B cell (primary cell): Measurements from ENCODE around the gene WDFY2. TPM values are rescaled to one million over a fixed set of nuclear protein-coding genes. Genes with fewer than 3 reads are reported as not detected.

ENCODE experiments used
- ATAC-seq: fragments of 200-7000 bp; cut with Tn5 transposase; one replicate; pipeline ENCODE4 v1.10.0; 2021; ENCODE audit warnings: low read depth, mild to moderate bottlenecking, moderate number of reproducible peaks, moderate library complexity
- CTCF ChIA-PET: fragments of 350-600 bp; sonication (Branson Sonifier 250); formaldehyde crosslinking; loops from one replicate; lab custom pipeline; 2021; ENCODE audit warnings: antibody characterized with exemption, inconsistent platforms; lab: Charles Lee
- POLR2A ChIA-PET: fragments of 350-600 bp; sonication (Branson Sonifier 250); formaldehyde crosslinking; loops from one replicate; lab custom pipeline; 2021; ENCODE audit warnings: antibody characterized with exemption; lab: Charles Lee
- DNase-seq: peaks from one replicate; pipeline ENCODE4 v3.0.0; 2013
- H2AFZ ChIP-seq: 2 replicates; pipeline ENCODE4 v1.6.1; 2012; ENCODE audit warnings: mild to moderate bottlenecking, low read depth, low read length; ENCODE audit not compliant: insufficient read depth, poor library complexity, severe bottlenecking
- H3K27ac ChIP-seq, 2 donors: 1 replicate in 1 of 2; 2 replicates in 1 of 2; pipeline ENCODE4 v1.5.1; 2012 to 2013; ENCODE audit warnings: low read length in 2 of 2, mild to moderate bottlenecking in 2 of 2, moderate library complexity in 1 of 2
- H3K27me3 ChIP-seq, 4 experiments: fragments of 200-600 bp in 1 of 4; sonication (generic) in 1 of 4; replicated peaks in 1 of 4; 1 replicate in 2 of 4; 2 replicates in 2 of 4; pipeline versions ENCODE4 v1.6.1 to v1.7.0; 2013 to 2016; ENCODE audit warnings: low read length in 3 of 4, mild to moderate bottlenecking in 2 of 4, mixed read lengths in 1 of 4, moderate library complexity in 1 of 4; ENCODE audit not compliant: insufficient read depth in 4 of 4, control insufficient read depth in 3 of 4; ENCODE audit errors: control extremely low read depth in 1 of 4
- H3K36me3 ChIP-seq, 2 experiments: replicated peaks in 1 of 2; 1 replicate in 1 of 2; 2 replicates in 1 of 2; pipeline versions ENCODE4 v1.6.1 to v1.7.1; 2013; ENCODE audit warnings: low read length in 1 of 2; ENCODE audit not compliant: insufficient read depth in 2 of 2, control insufficient read depth in 1 of 2; ENCODE audit errors: control extremely low read depth in 1 of 2, extremely low read depth in 1 of 2
- H3K4me1 ChIP-seq, 2 donors: fragments of 200-600 bp in 1 of 2; sonication (generic) in 1 of 2; 1 replicate in 1 of 2; 2 replicates in 1 of 2; pipeline versions ENCODE4 v1.5.1 to v1.6.1; 2013 to 2017; ENCODE audit warnings: low read length in 2 of 2; ENCODE audit not compliant: control insufficient read depth in 2 of 2, insufficient read depth in 2 of 2
- H3K4me2 ChIP-seq: replicated peaks from 2 replicates; pipeline ENCODE3; 2012; ENCODE audit warnings: mild to moderate bottlenecking, low read depth, low read length; ENCODE audit not compliant: poor library complexity, severe bottlenecking
- H3K4me3 ChIP-seq, 5 experiments: fragments of 200-600 bp in 1 of 5; sonication (generic) in 1 of 5; 1 replicate in 3 of 5; 2 replicates in 2 of 5; pipeline versions ENCODE4 v1.5.1 to v1.7.0; 2011 to 2016; ENCODE audit warnings: low read length in 4 of 5, mild to moderate bottlenecking in 4 of 5, low read depth in 2 of 5, control low read depth in 1 of 5, moderate library complexity in 1 of 5; ENCODE audit not compliant: insufficient read depth in 1 of 5; ENCODE audit errors: control extremely low read depth in 1 of 5, extremely low read depth in 1 of 5
- H3K79me2 ChIP-seq: fragments of 200-600 bp; sonication (generic); one replicate; pipeline ENCODE4 v1.6.0; 2016; ENCODE audit warnings: low read length; ENCODE audit not compliant: control insufficient read depth, insufficient read depth
- H3K9ac ChIP-seq: fragments of 200-600 bp; sonication (generic); 2 replicates; pipeline ENCODE4 v1.6.1; 2017; ENCODE audit warnings: mild to moderate bottlenecking, low read length, moderate library complexity
- H3K9me3 ChIP-seq, 3 donors: one replicate each; pipeline versions ENCODE4 v1.6.1 to v1.7.1; 2013; ENCODE audit warnings: low read length in 2 of 3; ENCODE audit not compliant: control insufficient read depth in 2 of 3, insufficient read depth in 1 of 3; ENCODE audit errors: control extremely low read depth in 1 of 3
- H4K20me1 ChIP-seq: 2 replicates; pipeline ENCODE4 v1.6.0; 2012; ENCODE audit warnings: mild to moderate bottlenecking, low read length; ENCODE audit not compliant: insufficient read depth, control insufficient read depth, poor library complexity, severe bottlenecking
- H3K27ac Mint-ChIP-seq: one replicate; pipeline ENCODE4 v1.8.0; 2021; ENCODE audit warnings: mixed read lengths
- H3K27me3 Mint-ChIP-seq: one replicate; pipeline ENCODE4 v1.8.0; 2021; ENCODE audit warnings: mixed read lengths
- H3K4me1 Mint-ChIP-seq: one replicate; pipeline ENCODE4 v1.8.0; 2021; ENCODE audit warnings: mixed read lengths
- H3K4me3 Mint-ChIP-seq: one replicate; pipeline ENCODE4 v1.8.0; 2021; ENCODE audit warnings: mixed read lengths
- H3K9me3 Mint-ChIP-seq: one replicate; pipeline ENCODE4 v1.8.0; 2022; ENCODE audit warnings: mixed read lengths; ENCODE audit not compliant: insufficient read depth
- EZH2 ChIP-seq: IDR thresholded peaks from 2 replicates; pipeline ENCODE4 v1.6.1; 2012; ENCODE audit warnings: borderline replicate concordance, low read depth, mild to moderate bottlenecking, moderate library complexity, low read length; ENCODE audit not compliant: insufficient read depth, poor library complexity, severe bottlenecking
- WGBS: methylation state at CpG from one replicate; pipeline ENCODE4 v1.1.5; 2013; ENCODE audit warnings: missing lambda C conversion rate; ENCODE audit not compliant: insufficient coverage; 5-methylcytosine and 5-hydroxymethylcytosine counted together
- intact Hi-C: fragments of 100-400 bp; cut with micrococcal nuclease; formaldehyde crosslinking; loops from one replicate; pipeline ENCODE4 v1.10.0; 2022
- polyA plus RNA-seq: library from polyadenylated mRNA; depleted of rRNA; stranded (reverse); fragments of >200 nt; gene quantifications from 2 replicates; pipeline ENCODE4 v1.2.3, GENCODE V29; 2012
- total RNA-seq, 2 donors: library from RNA; stranded (reverse); fragments of 120-200 nt in 1 of 2; gene quantifications; 1 replicate in 1 of 2; 2 replicates in 1 of 2; pipeline versions ENCODE4 v1.2.3 to v1.2.4, GENCODE V29; 2013 to 2022
- TF ChIP-seq, protein P1 (sequence below): fragments of 200-600 bp; IDR thresholded peaks from one replicate; pipeline ENCODE4 v1.8.0; 2022; ENCODE audit warnings: antibody characterized with exemption, mild to moderate bottlenecking

WDFY2 gene
- total and polyA plus RNA-seq, 2 donors (not counting 1 experiment from before 2014, with no cell fraction given): 12.4 to 47.7 TPM

DNA sequence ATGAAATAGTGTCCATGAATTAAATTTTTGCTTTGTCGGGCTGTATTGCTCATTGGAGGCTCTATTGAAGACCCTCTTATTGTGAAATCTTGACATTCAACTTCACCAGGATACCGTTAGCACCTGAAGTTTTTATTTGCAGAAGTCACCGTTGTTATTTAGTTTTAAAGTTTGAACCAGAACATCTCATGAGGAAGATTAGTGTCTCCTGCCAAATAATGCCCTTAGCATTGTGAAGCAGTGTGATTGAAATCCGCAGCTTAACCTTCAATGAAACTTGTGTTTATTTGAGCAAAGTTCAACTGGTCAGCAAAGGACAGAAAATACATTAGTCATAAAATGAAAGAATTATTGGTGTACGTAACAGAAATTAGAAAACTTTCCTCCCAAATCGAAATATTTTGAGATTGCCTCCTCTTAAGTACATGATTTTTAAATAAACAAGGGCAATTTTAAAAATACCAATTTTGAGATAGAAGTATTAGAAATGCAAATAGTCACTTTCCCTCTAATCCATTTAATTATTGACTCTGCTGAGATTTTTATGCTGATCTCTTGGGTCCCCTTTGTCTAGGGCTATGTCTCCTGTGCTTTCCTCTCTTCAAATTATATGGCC lies 84.4 kb downstream of the WDFY2 start:
- H2AFZ ChIP-seq: no peak overlapping the region
- ChIA-PET POLR2A (no interaction called here), CTCF (no interaction called here)
- no peak overlapping the region for H3K4me3 ChIP-seq
- peaks cover 33% of the 10 kb centered on the region for H4K20me1 ChIP-seq
- peaks cover 59% of the 10 kb centered on the region for H3K79me2 ChIP-seq
- H3K36me3 ChIP-seq: no peaks in the 10 kb centered on the region
- H3K27ac ChIP-seq: no peak overlapping the region
- no peak for DNase-seq
- Mint-ChIP-seq H3K9me3 (peaks cover 4% of the 10 kb centered on the region), H3K27me3 (no peaks in the 10 kb centered on the region), H3K4me3 (no peak overlapping the region), H3K4me1 (peaks cover 58% of the 10 kb centered on the region), H3K27ac (no peak overlapping the region)
- 100% methylated on average over 1 of the region's 6 CpGs for WGBS
- no peak overlapping the region for H3K9ac ChIP-seq
- TF ChIP-seq, protein P1, sequence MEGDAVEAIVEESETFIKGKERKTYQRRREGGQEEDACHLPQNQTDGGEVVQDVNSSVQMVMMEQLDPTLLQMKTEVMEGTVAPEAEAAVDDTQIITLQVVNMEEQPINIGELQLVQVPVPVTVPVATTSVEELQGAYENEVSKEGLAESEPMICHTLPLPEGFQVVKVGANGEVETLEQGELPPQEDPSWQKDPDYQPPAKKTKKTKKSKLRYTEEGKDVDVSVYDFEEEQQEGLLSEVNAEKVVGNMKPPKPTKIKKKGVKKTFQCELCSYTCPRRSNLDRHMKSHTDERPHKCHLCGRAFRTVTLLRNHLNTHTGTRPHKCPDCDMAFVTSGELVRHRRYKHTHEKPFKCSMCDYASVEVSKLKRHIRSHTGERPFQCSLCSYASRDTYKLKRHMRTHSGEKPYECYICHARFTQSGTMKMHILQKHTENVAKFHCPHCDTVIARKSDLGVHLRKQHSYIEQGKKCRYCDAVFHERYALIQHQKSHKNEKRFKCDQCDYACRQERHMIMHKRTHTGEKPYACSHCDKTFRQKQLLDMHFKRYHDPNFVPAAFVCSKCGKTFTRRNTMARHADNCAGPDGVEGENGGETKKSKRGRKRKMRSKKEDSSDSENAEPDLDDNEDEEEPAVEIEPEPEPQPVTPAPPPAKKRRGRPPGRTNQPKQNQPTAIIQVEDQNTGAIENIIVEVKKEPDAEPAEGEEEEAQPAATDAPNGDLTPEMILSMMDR: no peak
- no peak for TF ChIP-seq EZH2
- H3K4me2 ChIP-seq: no peak overlapping the region
- H3K4me1 ChIP-seq: peaks cover 18 to 29% of the 10 kb centered on the region in 2 donors
- ATAC-seq: no peak
- H3K27me3 ChIP-seq: no peaks in the 10 kb centered on the region
- H3K9me3 ChIP-seq: peaks cover 0 to 4% (median 0%) of the 10 kb centered on the region in 3 donors
- intact Hi-C loops: no loop called here

DNA sequence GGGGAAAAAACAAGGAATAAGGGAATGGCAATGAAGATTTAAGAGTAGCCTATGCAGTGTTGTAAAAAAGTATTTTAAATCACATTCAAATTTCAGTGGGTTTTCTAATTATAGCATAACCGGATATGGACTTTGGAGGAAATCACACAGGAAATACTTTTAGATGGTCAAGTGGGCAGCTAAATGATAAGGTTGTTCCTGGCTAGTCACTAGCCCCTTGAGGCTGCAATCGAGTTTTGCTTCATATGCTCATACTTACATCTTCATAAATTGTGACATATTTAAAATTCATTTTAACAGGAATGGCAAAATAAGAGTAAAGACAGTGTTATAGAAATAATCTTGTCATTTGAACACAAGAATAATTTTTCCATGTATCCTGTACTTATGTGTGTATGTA lies 88.9 kb downstream of the WDFY2 start:
- intact Hi-C loops: no loop called here
- H3K27me3 ChIP-seq: no peaks in the 10 kb centered on the region
- H3K4me1 ChIP-seq: peaks cover 10 to 22% of the 10 kb centered on the region in 2 donors
- POLR2A ChIA-PET: no interaction called here
- H3K27ac ChIP-seq: no peak overlapping the region
- peaks cover 0 to 3% of the 10 kb centered on the region in 2 experiments for H3K36me3 ChIP-seq
- Mint-ChIP-seq H3K27me3 (no peaks in the 10 kb centered on the region), H3K4me3 (no peak overlapping the region), H3K27ac (no peak overlapping the region), H3K9me3 (peaks cover 4% of the 10 kb centered on the region), H3K4me1 (peaks cover 40% of the 10 kb centered on the region)
- H2AFZ ChIP-seq: no peak overlapping the region
- no peak overlapping the region for H3K9ac ChIP-seq
- peaks cover 73% of the 10 kb centered on the region for H3K79me2 ChIP-seq
- DNase-seq (no peak), ATAC-seq (no peak)
- CTCF ChIA-PET: interaction anchor here (0.6 kb wide), 1 partner anchor 173 kb away, joined by 3 read pairs; no protein-coding TSS in a partner anchor
- WGBS: no CpG with 5 or more reads among the region's 2 CpGs
- peaks cover 0 to 4% (median 0%) of the 10 kb centered on the region in 3 donors for H3K9me3 ChIP-seq
- H3K4me2 ChIP-seq: peak overlapping the region; percentile 27
- H3K4me3 ChIP-seq: peak overlapping the region in 1 of 5 experiments; percentile 20
- no peak for TF ChIP-seq EZH2
- TF ChIP-seq, protein P1: no peak
- H4K20me1 ChIP-seq: peaks cover 58% of the 10 kb centered on the region
